GM19035 (cell line): ENCODE measurements around the gene ANP32D.
"Not testable (repeated sequence)": the region's sequence is repeated elsewhere in the genome, so short reads cannot be mapped to it uniquely, and the experiment has no call there.

ENCODE experiments used
- ATAC-seq: cut with Tn5 transposase; IDR thresholded peaks from one replicate; pipeline ENCODE4 v1.9.1; 2021; ENCODE audit not compliant: unreplicated experiment

ANP32D gene

GRCh38 chr12:48472259-48472658 is at the start of gene ANP32D:
TSS of gene ANP32D (plus strand) at chr12:48472559. CDS start at chr12:48472665, 106 bp downstream.
- ATAC-seq, result no peak

GRCh38 chr12:48423171-48423570 is 49.2 kb upstream of the ANP32D start:
- no peak for ATAC-seq

- no peak for ATAC-seq
Observed at GRCh38 chr12:48424644-48425043, 47.7 kb upstream of the ANP32D start.

- ATAC-seq, result not testable (repeated sequence)
Observed at GRCh38 chr12:48434016-48434415, 38.3 kb upstream of the ANP32D start.

- no peak for ATAC-seq
Observed at GRCh38 chr12:48441069-48441468, 31.3 kb upstream of the ANP32D start.

GRCh38 chr12:48442179-48442847 is 30.0 kb upstream of the ANP32D start:
- ATAC-seq, result no peak

- no peak for ATAC-seq
Observed at GRCh38 chr12:48445538-48445937, 26.8 kb upstream of the ANP32D start.

GRCh38 chr12:48446161-48446776 is 26.1 kb upstream of the ANP32D start:
- ATAC-seq, result no peak

- ATAC-seq, result no peak
Observed at GRCh38 chr12:48447755-48448154, 24.6 kb upstream of the ANP32D start.

- no peak for ATAC-seq
Observed at GRCh38 chr12:48451372-48451771, 21.0 kb upstream of the ANP32D start.

GRCh38 chr12:48452961-48453360 is 19.4 kb upstream of the ANP32D start:
- ATAC-seq, result not testable (repeated sequence)

GRCh38 chr12:48454667-48455066 is 17.7 kb upstream of the ANP32D start:
- ATAC-seq, result no peak

- ATAC-seq, result no peak
Observed at GRCh38 chr12:48455116-48455515, 17.2 kb upstream of the ANP32D start.

GRCh38 chr12:48459259-48459658 is 13.1 kb upstream of the ANP32D start:
- ATAC-seq, result no peak

- not testable (repeated sequence) for ATAC-seq
Observed at GRCh38 chr12:48469027-48469426, 3.3 kb upstream of the ANP32D start.

- ATAC-seq, result no peak
Observed at GRCh38 chr12:48473061-48473460, 702 bp downstream of the ANP32D start.

- ATAC-seq, result not testable (repeated sequence)
Observed at GRCh38 chr12:48474497-48474896, 2.1 kb downstream of the ANP32D start.

GRCh38 chr12:48482198-48482597 is 9.8 kb downstream of the ANP32D start, which contains the start of gene C12orf54:
TSS of gene C12orf54 (plus strand) at chr12:48482498. CDS start at chr12:48483297, 799 bp downstream.
- ATAC-seq, result no peak

GRCh38 chr12:48482930-48483329 is 10.6 kb downstream of the ANP32D start:
- no peak for ATAC-seq

GRCh38 chr12:48486261-48486660 is 13.9 kb downstream of the ANP32D start:
- no peak for ATAC-seq

- ATAC-seq, result no peak
Observed at GRCh38 chr12:48486679-48487078, 14.3 kb downstream of the ANP32D start.

GRCh38 chr12:48489012-48489411 is 16.7 kb downstream of the ANP32D start:
- ATAC-seq, result peak; percentile 99

- not testable (repeated sequence) for ATAC-seq
Observed at GRCh38 chr12:48489456-48489855, 17.1 kb downstream of the ANP32D start.
